ENCODE measurements around the gene MYO7B.

MYO7B gene

DNA sequence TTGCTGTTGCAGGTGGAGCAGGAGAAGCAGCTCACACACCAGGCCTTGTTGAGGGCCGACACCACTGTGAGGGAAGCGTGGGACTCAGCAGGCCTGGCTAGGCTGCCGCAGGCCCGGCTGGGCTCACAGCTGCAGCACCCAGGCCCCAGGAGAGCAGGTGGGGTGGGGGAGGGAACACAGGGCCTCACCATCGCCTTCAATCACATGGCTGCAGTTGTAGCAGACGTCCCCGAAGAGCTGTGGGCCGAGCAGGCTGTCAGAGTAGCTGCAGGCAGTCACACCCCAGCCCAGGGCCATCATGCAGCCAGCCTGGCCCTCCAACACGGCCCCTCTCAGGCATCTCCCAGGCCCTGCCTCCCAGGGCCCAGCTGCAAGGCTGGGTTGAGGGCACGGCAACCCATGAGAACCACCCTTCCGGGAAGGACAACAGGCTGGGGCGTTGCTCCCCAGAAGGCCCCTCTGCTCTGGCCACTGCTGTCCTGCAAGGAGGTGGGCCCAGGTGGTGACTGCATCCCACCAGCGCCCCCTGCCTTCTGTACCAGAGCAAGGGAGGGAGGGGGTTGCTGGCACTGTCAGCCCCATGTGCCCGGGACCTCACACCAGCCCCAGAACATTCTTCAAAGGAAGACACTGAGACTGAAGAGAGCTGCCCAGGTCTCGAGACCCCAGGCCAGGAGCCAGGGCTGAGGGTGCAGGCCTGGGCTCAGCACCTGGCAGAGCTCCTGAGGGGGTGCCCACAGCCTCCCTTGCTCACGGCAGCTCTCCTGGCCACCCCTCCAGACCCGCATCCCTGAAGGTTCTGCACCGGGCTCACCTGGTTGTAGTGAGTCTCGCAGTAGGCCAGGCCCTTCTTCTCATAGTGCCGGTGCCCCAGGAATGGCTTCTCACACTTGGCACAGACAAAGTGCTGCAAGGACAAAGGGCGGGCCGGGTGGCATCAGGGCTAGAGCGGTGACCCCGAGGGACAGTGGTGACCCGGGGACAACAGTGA is 104.9 kb downstream of the MYO7B start:
- no peak for DNase-seq

DNA sequence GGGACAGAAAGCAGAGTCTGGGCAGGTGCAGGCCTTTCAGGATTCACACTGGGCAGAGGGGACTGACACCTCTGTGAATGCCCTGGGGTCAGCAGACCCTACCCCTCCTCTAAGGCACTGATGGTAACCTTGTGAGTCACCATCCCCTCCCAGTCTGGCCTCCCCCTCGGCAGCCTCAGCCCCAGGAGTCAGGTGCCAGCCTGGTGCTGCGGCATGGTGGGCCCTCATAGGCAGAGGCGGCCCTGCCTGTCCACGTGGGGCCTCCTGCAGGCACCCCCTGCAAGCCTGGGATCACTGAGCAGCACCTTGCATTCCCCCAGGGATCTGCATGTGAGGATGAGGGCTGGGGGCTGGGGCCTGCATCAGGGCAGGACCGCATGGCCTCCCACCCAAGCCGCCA is 105.7 kb downstream of the MYO7B start:
- DNase-seq, result no peak

GRCh38 chr2:127641846-127642507 is 106.5 kb downstream of the MYO7B start:
- no peak for DNase-seq

DNA sequence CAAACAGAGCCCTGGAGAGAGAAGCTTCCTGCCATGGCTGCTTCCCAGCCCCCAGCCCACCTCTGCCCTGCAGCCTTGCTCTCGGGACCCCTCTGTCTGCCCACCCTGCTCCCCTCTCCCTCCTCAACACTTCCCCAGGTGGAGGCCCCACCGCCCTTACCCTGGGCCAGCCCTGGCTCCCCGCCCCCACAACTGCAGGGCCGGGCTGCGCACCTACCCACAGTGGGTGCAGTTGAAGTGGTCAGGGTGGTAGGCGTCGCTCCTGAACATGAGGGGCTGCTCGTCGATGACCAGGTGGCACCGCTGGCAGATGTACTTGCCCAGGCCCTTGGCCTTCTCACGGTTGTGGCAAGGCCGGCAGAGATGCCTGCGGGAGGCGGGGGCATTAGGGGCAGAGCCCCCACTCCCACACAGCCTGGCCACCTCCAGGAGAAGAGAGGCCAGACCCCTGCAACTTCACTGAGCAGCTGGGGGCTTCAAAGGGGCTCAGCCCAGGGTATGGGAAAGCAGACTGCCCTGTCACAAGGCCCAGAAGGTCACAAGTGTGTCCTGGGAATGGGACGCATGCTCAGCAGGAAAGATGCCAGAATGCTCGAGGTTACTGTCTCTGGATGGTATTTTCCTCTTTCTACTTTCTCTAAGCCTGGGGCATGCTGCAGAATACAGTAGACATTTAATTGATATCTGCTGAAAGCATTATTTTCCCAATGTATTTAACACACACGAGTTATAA is 107.4 kb downstream of the MYO7B start:
- DNase-seq, result no peak

DNA sequence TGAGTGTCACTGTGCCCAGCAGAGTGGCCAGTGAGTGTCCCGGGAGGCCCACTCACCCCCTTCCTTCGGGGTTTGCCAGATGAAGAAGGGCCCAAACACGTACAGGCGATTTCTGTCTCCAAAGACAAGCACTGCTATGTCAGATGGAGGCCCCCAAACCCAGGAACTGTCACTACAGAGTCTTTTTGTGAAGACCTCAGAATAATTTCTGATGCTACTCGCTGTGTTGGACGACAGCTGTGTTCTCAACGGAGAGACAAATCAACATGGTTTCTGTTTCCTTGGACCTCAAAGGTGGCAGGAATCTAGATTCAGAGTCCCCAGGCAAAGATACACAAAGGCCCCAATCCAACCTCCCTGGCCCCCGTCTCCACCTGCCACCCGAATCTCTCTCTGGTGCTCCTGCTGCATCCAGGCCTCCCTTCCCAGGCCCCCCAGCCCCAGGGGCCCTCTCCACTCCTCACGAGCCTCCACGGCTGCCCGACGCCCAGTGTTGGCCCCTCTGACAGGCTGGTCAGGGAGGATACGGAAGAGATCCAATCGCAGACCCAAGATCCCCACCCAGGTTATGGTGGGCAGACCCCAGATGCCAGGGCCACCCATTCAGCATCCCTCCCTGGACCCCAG is 108.1 kb downstream of the MYO7B start:
- DNase-seq, result no peak

- no peak for DNase-seq
Measured at GRCh38 chr2:127644066-127645025, 108.9 kb downstream of the MYO7B start.

DNA sequence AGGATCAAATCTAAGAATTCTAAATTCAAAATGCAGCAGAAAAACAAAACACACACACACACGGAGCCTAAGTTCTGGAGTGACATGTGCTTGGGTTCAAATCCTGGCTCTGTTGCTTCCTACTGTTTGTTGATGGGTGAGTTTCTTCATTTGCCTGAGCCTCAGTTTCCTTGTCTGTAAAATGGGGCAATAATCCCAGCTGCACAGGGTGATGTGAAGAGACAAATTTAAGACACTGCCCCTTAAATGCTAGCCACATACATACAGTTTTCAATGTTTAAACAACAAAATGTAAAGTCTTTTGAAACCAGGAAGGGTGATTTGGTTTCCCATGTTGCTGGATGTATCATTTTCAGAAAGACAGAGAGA is 109.5 kb downstream of the MYO7B start:
- DNase-seq, result no peak

DNA sequence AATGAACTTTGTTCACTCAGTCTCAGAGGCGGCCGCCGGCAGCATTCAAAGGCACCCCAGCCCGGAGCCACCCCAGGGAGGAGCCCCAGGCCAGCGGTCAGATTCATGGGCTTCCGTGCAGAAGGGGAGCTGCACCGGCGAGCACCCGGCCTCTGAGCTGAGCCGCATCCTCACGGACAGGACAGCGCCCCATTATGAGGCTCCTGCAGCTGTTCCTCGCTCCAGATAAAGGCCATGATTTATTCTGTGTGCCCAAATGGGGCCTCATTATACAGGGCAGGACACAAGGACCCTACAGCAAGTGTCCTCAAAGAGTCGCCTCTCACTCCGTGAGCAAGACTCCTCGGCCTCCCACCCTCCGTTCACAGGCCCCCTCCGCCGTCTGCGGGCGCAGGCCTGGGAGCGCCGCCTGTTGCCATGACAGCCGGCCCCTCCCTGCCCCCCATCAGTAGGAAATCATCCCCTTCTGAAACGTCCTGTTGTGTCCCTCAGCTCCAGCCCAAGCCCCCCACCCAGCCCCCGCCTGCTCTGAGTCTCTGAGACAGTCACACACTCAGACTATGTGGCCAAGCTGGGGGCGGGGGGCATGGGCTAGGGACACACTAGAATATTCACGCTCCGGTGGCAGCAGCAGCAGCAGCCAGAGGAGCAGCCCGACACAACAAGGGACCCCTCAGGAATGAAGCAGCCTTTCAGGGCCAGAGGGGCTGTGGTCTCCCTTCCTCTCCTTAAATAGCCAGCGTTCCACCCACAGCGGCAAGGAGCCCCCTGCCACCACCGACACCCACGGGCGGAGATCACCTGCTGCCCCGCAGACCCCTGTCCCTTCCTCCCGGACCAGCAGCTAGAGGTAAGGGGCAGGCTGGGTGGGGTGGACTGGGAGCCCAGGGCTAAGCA is 110.2 kb downstream of the MYO7B start, which contains the start of gene GPR17:
GPR17 (plus strand) TSS at position 759 of the 897 bp plus-strand sequence. CDS start 4,583 bp downstream, outside the sequence.
- DNase-seq, result no peak

GRCh38 chr2:127646487-127647241 is 111.2 kb downstream of the MYO7B start:
- no peak for DNase-seq

DNA sequence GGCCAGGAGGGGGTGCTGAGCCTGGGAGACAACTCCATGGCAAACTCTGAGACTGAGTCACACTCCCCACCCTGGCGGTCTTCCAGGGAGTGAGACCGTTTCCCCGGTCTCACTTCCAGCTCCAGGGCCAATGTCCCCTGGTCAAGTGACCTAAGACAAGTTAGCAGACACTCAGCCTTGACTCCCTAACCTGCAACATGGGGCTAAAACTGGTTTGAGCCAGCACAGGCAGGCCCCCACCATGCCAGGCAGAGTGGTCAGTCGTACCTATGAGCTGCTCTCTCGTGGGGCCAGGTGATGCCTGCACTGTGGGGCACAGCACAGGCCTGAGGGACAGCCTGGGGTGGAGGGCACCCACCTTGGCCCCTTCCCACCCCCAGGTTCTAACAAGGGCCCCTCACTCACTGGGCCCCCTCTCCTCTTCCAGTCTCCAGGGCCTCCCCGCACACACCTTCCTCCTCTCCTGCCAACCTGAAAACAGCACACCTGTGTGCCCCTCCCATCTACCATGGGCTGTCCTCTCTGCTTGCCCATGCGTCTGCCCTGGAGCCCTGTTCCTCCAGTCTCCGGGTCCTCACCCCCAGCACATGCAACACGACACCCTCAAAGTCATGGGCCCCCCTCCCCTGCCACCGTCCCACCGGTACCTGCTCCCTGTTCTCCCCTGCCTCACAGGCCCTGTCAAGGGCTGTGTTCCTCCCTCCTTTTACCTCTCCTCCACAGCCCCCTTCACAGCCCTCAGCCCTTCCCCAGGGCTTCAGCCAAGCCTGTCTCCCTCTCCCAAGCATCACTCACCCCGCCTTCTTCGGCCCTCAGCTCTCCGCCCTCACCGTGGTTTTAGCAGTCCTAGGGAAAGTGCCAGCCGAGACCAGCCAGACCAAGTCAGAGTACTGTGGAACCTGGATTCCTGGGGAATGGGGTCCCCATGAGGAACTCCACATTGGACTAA is 112.0 kb downstream of the MYO7B start:
- DNase-seq, result no peak

GRCh38 chr2:127648321-127648720 is 112.8 kb downstream of the MYO7B start:
- no peak for DNase-seq

DNA sequence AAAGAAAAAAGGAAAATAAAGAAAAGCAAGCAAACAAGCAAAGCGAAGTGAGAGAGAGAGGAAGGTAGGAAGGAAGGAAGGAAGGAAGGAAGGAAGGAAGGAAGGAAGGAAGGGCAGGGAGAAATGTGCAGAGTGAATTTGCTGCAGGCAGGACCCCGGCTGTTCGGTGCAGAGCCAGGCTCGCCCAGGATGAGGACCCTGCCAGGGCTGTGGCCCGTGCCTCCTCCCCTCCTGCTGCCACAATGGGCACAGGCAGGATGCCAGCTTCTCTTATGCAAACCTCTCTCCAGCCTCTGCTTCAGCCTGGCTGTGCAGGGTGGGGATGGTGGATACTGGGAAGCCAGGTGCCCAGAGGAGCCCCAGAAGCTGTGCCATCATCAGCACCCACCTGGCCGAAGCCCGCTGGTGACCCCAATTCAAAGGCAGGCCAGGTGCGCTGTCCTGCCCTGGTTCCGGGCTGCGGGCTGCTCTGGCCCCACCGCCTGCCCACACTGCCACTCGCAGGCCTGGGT is 113.7 kb downstream of the MYO7B start:
- DNase-seq, result no peak

DNA sequence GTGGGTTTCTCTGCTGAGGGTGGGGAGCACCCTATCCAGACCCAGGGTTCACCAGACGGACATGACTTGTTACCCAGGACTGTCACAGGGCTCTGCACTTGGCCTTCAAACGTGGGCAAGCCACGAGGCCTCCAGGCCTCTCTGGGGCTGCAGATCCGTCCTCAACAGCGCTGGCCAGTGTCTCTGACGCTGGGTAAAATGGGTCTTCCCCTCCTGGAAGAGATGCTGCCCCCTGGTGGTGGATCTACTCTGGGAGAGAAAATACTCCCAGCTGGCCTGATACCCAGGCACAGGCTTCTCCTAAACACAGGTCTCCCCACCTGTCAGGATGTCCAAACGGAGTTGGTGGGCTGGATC is 114.2 kb downstream of the MYO7B start:
- DNase-seq, result no peak

GRCh38 chr2:127650041-127650784 is 114.7 kb downstream of the MYO7B start:
- no peak for DNase-seq

- no peak for DNase-seq
Measured at GRCh38 chr2:127650785-127651380, 115.4 kb downstream of the MYO7B start.

DNA sequence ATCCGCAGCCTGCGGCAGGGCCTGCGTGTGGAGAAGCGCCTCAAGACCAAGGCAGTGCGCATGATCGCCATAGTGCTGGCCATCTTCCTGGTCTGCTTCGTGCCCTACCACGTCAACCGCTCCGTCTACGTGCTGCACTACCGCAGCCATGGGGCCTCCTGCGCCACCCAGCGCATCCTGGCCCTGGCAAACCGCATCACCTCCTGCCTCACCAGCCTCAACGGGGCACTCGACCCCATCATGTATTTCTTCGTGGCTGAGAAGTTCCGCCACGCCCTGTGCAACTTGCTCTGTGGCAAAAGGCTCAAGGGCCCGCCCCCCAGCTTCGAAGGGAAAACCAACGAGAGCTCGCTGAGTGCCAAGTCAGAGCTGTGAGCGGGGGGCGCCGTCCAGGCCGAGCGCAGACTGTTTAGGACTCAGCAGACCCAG is 115.9 kb downstream of the MYO7B start:
- no peak for DNase-seq

DNA sequence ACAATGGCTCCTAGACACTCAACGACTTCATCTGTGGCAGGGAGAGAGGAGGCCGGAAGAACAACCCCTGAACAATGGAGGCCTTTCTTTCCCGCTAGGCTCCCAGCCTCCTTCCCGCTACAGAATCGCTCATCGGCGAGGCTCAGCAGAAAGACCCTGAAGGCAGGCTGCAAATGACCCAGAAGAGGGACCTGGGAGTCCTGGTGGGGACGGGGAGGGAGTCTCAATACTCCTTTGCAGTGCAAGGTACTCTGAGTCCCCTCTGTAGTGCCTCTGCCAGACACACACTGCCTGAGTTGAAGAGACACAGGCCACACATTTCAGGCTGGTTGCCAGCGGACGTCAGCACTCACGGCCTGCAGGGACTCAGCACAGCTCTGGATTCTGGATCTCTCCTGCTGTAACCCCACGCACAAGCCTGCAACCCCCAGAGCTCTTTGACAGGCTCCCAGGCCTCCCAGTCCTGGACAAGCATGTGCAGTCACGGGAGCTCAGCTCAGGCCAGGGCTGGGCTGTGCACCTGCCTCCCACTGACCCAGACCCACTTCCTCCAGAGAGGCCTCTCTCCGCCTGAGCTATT is 116.6 kb downstream of the MYO7B start:
- DNase-seq, result no peak
